ENCODE data around the gene TBC1D22A.

The TBC1D22A gene

GRCh38 chr22:47125603-47126002, 363.2 kb downstream of the TBC1D22A start:
- ATAC-seq = no peak
- TF ChIP-seq PPARA (CRISPR knock-in tag; IDR thresholded peaks at IDR 0.05; ENCODE audit: borderline replicate concordance) (no peak), PATZ1 (CRISPR knock-in tag; IDR thresholded peaks at IDR 0.05; ENCODE audit: borderline replicate concordance) (no peak), GLIS3 (CRISPR knock-in tag; IDR thresholded peaks at IDR 0.05) (no peak), TSHZ2 (CRISPR knock-in tag; IDR thresholded peaks at IDR 0.05) (no peak), CREB5 (CRISPR knock-in tag; IDR thresholded peaks at IDR 0.05; ENCODE audit: low read depth) (no peak), TCF4 (CRISPR knock-in tag; IDR thresholded peaks at IDR 0.05; ENCODE audit: borderline replicate concordance) (no peak)

- no peak for ATAC-seq
- TF ChIP-seq TCF4 (CRISPR knock-in tag; IDR thresholded peaks at IDR 0.05; ENCODE audit: borderline replicate concordance) = no peak
- no peak for TF ChIP-seq ZNF565 (CRISPR knock-in tag; conservative IDR thresholded peaks at IDR 0.05; ENCODE audit: low read depth)
- no peak for TF ChIP-seq PATZ1 (CRISPR knock-in tag; IDR thresholded peaks at IDR 0.05; ENCODE audit: borderline replicate concordance)
- TF ChIP-seq ZFP3 (CRISPR knock-in tag; IDR thresholded peaks at IDR 0.05) = no peak
- TF ChIP-seq ISL1 (CRISPR knock-in tag; IDR thresholded peaks at IDR 0.05) = no peak
- no peak for TF ChIP-seq SNAI2 (CRISPR knock-in tag; IDR thresholded peaks at IDR 0.05)
- no peak for TF ChIP-seq OSR1 (CRISPR knock-in tag; IDR thresholded peaks at IDR 0.05)
- TF ChIP-seq CREB5 (CRISPR knock-in tag; IDR thresholded peaks at IDR 0.05; ENCODE audit: low read depth) = no peak
- TF ChIP-seq ZFP30 (CRISPR knock-in tag; IDR thresholded peaks at IDR 0.05) = no peak
- no peak for TF ChIP-seq POU6F1 (CRISPR knock-in tag; IDR thresholded peaks at IDR 0.05; ENCODE audit: borderline replicate concordance, low read depth)
- TF ChIP-seq CSDC2 (CRISPR knock-in tag; IDR thresholded peaks at IDR 0.05) = no peak
- TF ChIP-seq ARNTL (CRISPR knock-in tag; IDR thresholded peaks at IDR 0.05; ENCODE audit: borderline replicate concordance, low read depth) = no peak
- TF ChIP-seq TOX (CRISPR knock-in tag; IDR thresholded peaks at IDR 0.05; ENCODE audit: borderline replicate concordance) = no peak
- TF ChIP-seq ZNF8 (CRISPR knock-in tag; IDR thresholded peaks at IDR 0.05) = no peak
- TF ChIP-seq ZNF70 (CRISPR knock-in tag; IDR thresholded peaks at IDR 0.05) = no peak
- no peak for TF ChIP-seq RARB (CRISPR knock-in tag; IDR thresholded peaks at IDR 0.05)
- no peak for TF ChIP-seq PPARA (CRISPR knock-in tag; IDR thresholded peaks at IDR 0.05; ENCODE audit: borderline replicate concordance)
- no peak for TF ChIP-seq ZC3H10 (CRISPR knock-in tag; IDR thresholded peaks at IDR 0.05)
- no peak for TF ChIP-seq ESRRG (CRISPR knock-in tag; IDR thresholded peaks at IDR 0.05)
- no peak for TF ChIP-seq GLIS3 (CRISPR knock-in tag; IDR thresholded peaks at IDR 0.05)
Measured at GRCh38 chr22:47126344-47126811, 363.9 kb downstream of the TBC1D22A start.
